GM12878 (cell line): ENCODE data around the gene REV3L.

Source experiments
- NR2C2 ChIP-seq: IDR thresholded peaks from 2 replicates; pipeline ENCODE4 v1.6.1; 2011; ENCODE audit warnings: borderline replicate concordance, low read depth; ENCODE audit not compliant: control insufficient read depth, insufficient read length
- POLR2A ChIP-seq: IDR thresholded peaks from 2 replicates; pipeline ENCODE4 v1.6.1; 2011; ENCODE audit warnings: low read depth, mild to moderate bottlenecking, low read length
- SUZ12 ChIP-seq: fragments of 200-600 bp; sonication (generic); IDR thresholded peaks from one replicate; pipeline ENCODE4 v1.6.1; 2018; ENCODE audit warnings: antibody characterized with exemption, mild to moderate bottlenecking; ENCODE audit not compliant: unreplicated experiment
- TF ChIP-seq, protein P1 (sequence below), 3 experiments: IDR thresholded peaks in 2 of 3; conservative IDR thresholded peaks in 1 of 3; 2 replicates each; pipeline ENCODE4 v1.5.1; 2011; ENCODE audit warnings: low read depth in 3 of 3, low read length in 3 of 3, mild to moderate bottlenecking in 3 of 3, control low read depth in 2 of 3, moderate library complexity in 2 of 3, inconsistent platforms in 1 of 3, mixed read lengths in 1 of 3; ENCODE audit not compliant: control insufficient read depth in 2 of 3, insufficient read depth in 1 of 3; ENCODE audit errors: extremely low read depth in 1 of 3
- TF ChIP-seq, protein P2 (sequence below): fragments of 450-650 bp; formaldehyde crosslinking; IDR thresholded peaks from 2 replicates; pipeline ENCODE4 v1.4.0; 2022; ENCODE audit warnings: mild to moderate bottlenecking, moderate library complexity
- TF ChIP-seq, protein P3 (sequence below): fragments of 450-650 bp; IDR thresholded peaks from 2 replicates; pipeline ENCODE4 v1.6.1; 2018; ENCODE audit warnings: borderline replicate concordance, mild to moderate bottlenecking; ENCODE audit not compliant: partially characterized antibody

DNA sequence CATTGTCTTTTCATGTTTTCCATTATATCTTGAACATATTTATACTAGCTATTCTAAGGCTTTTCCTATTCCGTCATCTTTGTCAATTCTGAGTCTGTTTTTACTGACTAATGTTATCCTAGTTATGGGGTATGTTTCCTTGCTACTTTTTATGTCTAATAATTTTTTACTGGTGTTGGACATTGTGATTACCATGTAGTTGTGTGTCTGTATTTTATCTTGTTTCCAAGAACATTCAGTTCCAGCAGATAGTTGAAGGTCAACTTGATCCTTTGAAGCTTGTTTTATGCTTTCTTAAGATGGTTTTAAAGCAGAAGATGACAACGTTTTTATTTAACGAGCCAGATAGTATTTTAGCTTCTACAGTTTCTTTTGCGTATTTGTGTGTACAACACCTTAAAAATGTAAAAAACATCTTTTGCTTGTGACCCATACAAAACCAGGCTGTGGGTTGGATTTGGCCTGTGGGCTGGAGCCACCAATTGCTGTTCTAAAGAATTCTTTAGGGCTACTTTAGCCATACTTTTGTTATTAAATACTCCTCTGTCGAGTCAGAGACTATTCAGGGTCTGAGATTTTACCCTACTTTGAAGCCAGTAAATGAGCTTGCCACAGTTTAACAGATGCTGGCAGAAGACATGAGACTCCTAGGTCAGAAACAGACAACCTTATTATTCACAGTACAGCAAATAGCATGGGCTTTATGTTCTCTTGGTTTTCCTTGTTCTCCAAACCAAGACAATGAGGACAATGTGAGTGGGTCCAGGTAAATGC is 38.7 kb upstream of the REV3L start:
- TF ChIP-seq, protein P1, sequence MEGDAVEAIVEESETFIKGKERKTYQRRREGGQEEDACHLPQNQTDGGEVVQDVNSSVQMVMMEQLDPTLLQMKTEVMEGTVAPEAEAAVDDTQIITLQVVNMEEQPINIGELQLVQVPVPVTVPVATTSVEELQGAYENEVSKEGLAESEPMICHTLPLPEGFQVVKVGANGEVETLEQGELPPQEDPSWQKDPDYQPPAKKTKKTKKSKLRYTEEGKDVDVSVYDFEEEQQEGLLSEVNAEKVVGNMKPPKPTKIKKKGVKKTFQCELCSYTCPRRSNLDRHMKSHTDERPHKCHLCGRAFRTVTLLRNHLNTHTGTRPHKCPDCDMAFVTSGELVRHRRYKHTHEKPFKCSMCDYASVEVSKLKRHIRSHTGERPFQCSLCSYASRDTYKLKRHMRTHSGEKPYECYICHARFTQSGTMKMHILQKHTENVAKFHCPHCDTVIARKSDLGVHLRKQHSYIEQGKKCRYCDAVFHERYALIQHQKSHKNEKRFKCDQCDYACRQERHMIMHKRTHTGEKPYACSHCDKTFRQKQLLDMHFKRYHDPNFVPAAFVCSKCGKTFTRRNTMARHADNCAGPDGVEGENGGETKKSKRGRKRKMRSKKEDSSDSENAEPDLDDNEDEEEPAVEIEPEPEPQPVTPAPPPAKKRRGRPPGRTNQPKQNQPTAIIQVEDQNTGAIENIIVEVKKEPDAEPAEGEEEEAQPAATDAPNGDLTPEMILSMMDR (IDR thresholded peaks at IDR 0.05 in 2 of 3, conservative IDR thresholded peaks at IDR 0.05 in 1 of 3; ENCODE audit: control insufficient read depth in 2 of 3, extremely low read depth in 1 of 3, insufficient read depth in 1 of 3, low read depth in 3 of 3, low read length in 3 of 3), result no peak
- TF ChIP-seq SUZ12 (no peak), NR2C2 (no peak), POLR2A (no peak)
- TF ChIP-seq, protein P2, sequence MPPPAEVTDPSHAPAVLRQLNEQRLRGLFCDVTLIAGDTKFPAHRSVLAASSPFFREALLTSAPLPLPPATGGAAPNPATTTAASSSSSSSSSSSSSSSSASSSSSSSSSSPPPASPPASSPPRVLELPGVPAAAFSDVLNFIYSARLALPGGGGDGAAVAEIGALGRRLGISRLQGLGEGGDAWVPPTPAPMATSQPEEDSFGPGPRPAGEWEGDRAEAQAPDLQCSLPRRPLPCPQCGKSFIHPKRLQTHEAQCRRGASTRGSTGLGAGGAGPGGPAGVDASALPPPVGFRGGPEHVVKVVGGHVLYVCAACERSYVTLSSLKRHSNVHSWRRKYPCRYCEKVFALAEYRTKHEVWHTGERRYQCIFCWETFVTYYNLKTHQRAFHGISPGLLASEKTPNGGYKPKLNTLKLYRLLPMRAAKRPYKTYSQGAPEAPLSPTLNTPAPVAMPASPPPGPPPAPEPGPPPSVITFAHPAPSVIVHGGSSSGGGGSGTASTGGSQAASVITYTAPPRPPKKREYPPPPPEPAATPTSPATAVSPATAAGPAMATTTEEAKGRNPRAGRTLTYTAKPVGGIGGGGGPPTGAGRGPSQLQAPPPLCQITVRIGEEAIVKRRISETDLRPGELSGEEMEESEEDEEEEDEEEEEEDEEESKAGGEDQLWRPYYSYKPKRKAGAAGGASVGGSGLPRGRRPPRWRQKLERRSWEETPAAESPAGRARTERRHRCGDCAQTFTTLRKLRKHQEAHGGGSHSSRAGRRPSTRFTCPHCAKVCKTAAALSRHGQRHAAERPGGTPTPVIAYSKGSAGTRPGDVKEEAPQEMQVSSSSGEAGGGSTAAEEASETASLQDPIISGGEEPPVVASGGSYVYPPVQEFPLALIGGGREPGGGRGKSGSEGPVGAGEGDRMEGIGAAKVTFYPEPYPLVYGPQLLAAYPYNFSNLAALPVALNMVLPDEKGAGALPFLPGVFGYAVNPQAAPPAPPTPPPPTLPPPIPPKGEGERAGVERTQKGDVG (CRISPR knock-in tag), result no peak
- TF ChIP-seq, protein P3, sequence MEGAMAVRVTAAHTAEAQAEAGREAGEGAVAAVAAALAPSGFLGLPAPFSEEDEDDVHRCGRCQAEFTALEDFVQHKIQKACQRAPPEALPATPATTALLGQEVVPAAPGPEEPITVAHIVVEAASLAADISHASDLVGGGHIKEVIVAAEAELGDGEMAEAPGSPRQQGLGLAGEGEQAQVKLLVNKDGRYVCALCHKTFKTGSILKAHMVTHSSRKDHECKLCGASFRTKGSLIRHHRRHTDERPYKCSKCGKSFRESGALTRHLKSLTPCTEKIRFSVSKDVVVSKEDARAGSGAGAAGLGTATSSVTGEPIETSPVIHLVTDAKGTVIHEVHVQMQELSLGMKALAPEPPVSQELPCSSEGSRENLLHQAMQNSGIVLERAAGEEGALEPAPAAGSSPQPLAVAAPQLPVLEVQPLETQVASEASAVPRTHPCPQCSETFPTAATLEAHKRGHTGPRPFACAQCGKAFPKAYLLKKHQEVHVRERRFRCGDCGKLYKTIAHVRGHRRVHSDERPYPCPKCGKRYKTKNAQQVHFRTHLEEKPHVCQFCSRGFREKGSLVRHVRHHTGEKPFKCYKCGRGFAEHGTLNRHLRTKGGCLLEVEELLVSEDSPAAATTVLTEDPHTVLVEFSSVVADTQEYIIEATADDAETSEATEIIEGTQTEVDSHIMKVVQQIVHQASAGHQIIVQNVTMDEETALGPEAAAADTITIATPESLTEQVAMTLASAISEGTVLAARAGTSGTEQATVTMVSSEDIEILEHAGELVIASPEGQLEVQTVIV, result no peak
